ENCODE measurements around the gene DSCAML1. TPM values are rescaled to one million over a fixed set of nuclear protein-coding genes. Genes with fewer than 3 reads are reported as not detected.
"Not testable (repeated sequence)": the region's sequence is repeated elsewhere in the genome, so short reads cannot be mapped to it uniquely, and the experiment has no call there.

Gene DSCAML1
- total RNA-seq, 1 donor from 2014 or later: 1.2 TPM

GRCh38 chr11:117822074-117823033, 25.3 kb upstream of the DSCAML1 start:
- intact Hi-C loops (cut with micrococcal nuclease): no loop called here
- DNase-seq (peak; percentile 72), ATAC-seq (no peak)

GRCh38 chr11:117821431-117821830, 24.4 kb upstream of the DSCAML1 start:
- intact Hi-C loops (cut with micrococcal nuclease): no loop called here
- ATAC-seq: no peak
- DNase-seq: no peak

- intact Hi-C loops (cut with micrococcal nuclease): no loop called here
- DNase-seq (no peak), ATAC-seq (no peak)
These were observed 23.5 kb upstream of the DSCAML1 start for GRCh38 chr11:117820516-117820915.

GRCh38 chr11:117820071-117820470, 23.1 kb upstream of the DSCAML1 start:
- ATAC-seq: no peak
- intact Hi-C loops (cut with micrococcal nuclease): no loop called here
- DNase-seq: no peak

GRCh38 chr11:117819096-117820040, 22.4 kb upstream of the DSCAML1 start:
- peak; percentile 31 for ATAC-seq
- peak; percentile 77 for DNase-seq
- intact Hi-C loops (cut with micrococcal nuclease): loop anchor here (10.0 kb wide), 1 partner anchor 235 kb away; no protein-coding TSS in a partner anchor

- DNase-seq: no peak
- intact Hi-C loops (cut with micrococcal nuclease): loop anchor here (10.0 kb wide), 1 partner anchor 237 kb away; no protein-coding TSS in a partner anchor
- ATAC-seq: no peak
These were observed 21.2 kb upstream of the DSCAML1 start for GRCh38 chr11:117818041-117818873.

- DNase-seq (peak; percentile 85), ATAC-seq (peak; percentile 76)
- intact Hi-C loops (cut with micrococcal nuclease): loop anchor here (10.0 kb wide), 1 partner anchor 237 kb away; no protein-coding TSS in a partner anchor
These were observed 20.5 kb upstream of the DSCAML1 start for GRCh38 chr11:117817368-117818040.

GRCh38 chr11:117816846-117817367, 19.9 kb upstream of the DSCAML1 start:
- ATAC-seq (peak; percentile 7), DNase-seq (no peak)
- intact Hi-C loops (cut with micrococcal nuclease): loop anchor here (10.0 kb wide), 1 partner anchor 238 kb away; no protein-coding TSS in a partner anchor

- DNase-seq (no peak), ATAC-seq (peak; percentile 20)
- intact Hi-C loops (cut with micrococcal nuclease): loop anchor here (10.0 kb wide), 1 partner anchor 239 kb away; no protein-coding TSS in a partner anchor
These were observed 19.2 kb upstream of the DSCAML1 start for GRCh38 chr11:117816151-117816741.

- intact Hi-C loops (cut with micrococcal nuclease): loop anchor here (10.0 kb wide), 1 partner anchor 239 kb away; no protein-coding TSS in a partner anchor
- peak; percentile 57 for DNase-seq
- peak; percentile 10 for ATAC-seq
These were observed 18.3 kb upstream of the DSCAML1 start for GRCh38 chr11:117815262-117815803.

GRCh38 chr11:117814766-117815261, 17.8 kb upstream of the DSCAML1 start:
- ATAC-seq (no peak), DNase-seq (peak; percentile 83)
- intact Hi-C loops (cut with micrococcal nuclease): loop anchor here (10.0 kb wide), 1 partner anchor 240 kb away; no protein-coding TSS in a partner anchor

- no peak for DNase-seq
- intact Hi-C loops (cut with micrococcal nuclease): loop anchor here (10.0 kb wide), 1 partner anchor 241 kb away; no protein-coding TSS in a partner anchor
- ATAC-seq: no peak
These were observed 17.3 kb upstream of the DSCAML1 start for GRCh38 chr11:117814204-117814765.

- ATAC-seq, DNase-seq: not testable (repeated sequence)
- intact Hi-C loops (cut with micrococcal nuclease): loop anchor here (10.0 kb wide), 1 partner anchor 245 kb away; no protein-coding TSS in a partner anchor
These were observed 13.0 kb upstream of the DSCAML1 start for GRCh38 chr11:117810056-117810451.

GRCh38 chr11:117809236-117810055, 12.4 kb upstream of the DSCAML1 start:
- intact Hi-C loops (cut with micrococcal nuclease): loop anchor here (5.0 to 10.0 kb wide), 2 partner anchors 245 to 382 kb away; no protein-coding TSS in a partner anchor
- peak; percentile 87 for DNase-seq
- peak; percentile 94 for ATAC-seq

- intact Hi-C loops (cut with micrococcal nuclease): loop anchor here (5.0 kb wide), 1 partner anchor 381 kb away; no protein-coding TSS in a partner anchor
- ATAC-seq (peak; percentile 59), DNase-seq (peak; percentile 59)
These were observed 11.8 kb upstream of the DSCAML1 start for GRCh38 chr11:117808784-117809183.
